OCI-LY1 (cell line): ENCODE results near the gene MCF2L.

Source experiments
- CTCF ChIP-seq: fragments of 200-600 bp; sonication (generic), shearing (Covaris generic); IDR thresholded peaks from 2 replicates; pipeline ENCODE4 v1.5.1; 2017; ENCODE audit warnings: mild to moderate bottlenecking, antibody characterized with exemption, low read length, moderate library complexity, mixed read lengths
- EZH2 ChIP-seq: fragments of 200-600 bp; sonication (generic), shearing (Covaris generic); IDR thresholded peaks from 2 replicates; pipeline ENCODE4 v1.8.0; 2017; ENCODE audit warnings: borderline replicate concordance, mixed run types, mild to moderate bottlenecking, antibody characterized with exemption, low read length, moderate library complexity, mixed read lengths

- TF ChIP-seq CTCF, result no peak
- TF ChIP-seq EZH2, result no peak
These were observed 8.3 kb upstream of the MCF2L start for GRCh38 chr13:112960706-112961105.
